ENCODE results near the gene SPRR1B. TPM values are rescaled to one million over a fixed set of nuclear protein-coding genes. Genes with fewer than 3 reads are reported as not detected.

The SPRR1B gene
- total RNA-seq, 1 experiment from 2014 or later: not detected

- no peak for DNase-seq
- H3K27ac ChIP-seq (ENCODE audit: insufficient read length, low read depth, low read length): no peak overlapping the region
These were observed 4.2 kb downstream of the SPRR1B start for GRCh38 chr1:153035211-153035610.

More at GRCh38 chr1:153035211-153035610, 4.2 kb downstream of the SPRR1B start:
- H4K5ac ChIP-seq (ENCODE audit: insufficient read length, low read depth, low read length): no peak overlapping the region
- H3K56ac ChIP-seq (ENCODE audit: insufficient read length, low read depth, low read length): no peak overlapping the region
- Mint-ChIP-seq H3K4me1 (peaks cover 6 to 7% of the 10 kb centered on the region in 2 experiments), H3K27ac (no peak overlapping the region), H3K4me3 (no peak overlapping the region), H3K9me3 (no peaks in the 10 kb centered on the region), H3K27me3 (ENCODE audit: low read depth) (no peaks in the 10 kb centered on the region), H3K36me3 (ENCODE audit: insufficient read depth in 1 of 3, low read depth in 3 of 3) (no peaks in the 10 kb centered on the region)
- H3K23me2 ChIP-seq (ENCODE audit: insufficient read length, low read depth, low read length, poor library complexity, severe bottlenecking): no peaks in the 10 kb centered on the region
- H4K20me1 ChIP-seq (ENCODE audit: control insufficient read depth, insufficient read depth, insufficient read length): no peaks in the 10 kb centered on the region
- no peaks in the 10 kb centered on the region for H3K79me2 ChIP-seq (ENCODE audit: insufficient read depth, low read length)
- H3K9ac ChIP-seq (ENCODE audit: extremely low read depth, insufficient read length, low read length): no peak overlapping the region
- H4K91ac ChIP-seq (ENCODE audit: insufficient read length, low read depth, low read length): no peak overlapping the region
- H3K27me3 ChIP-seq (ENCODE audit: insufficient read depth, low read length): no peaks in the 10 kb centered on the region
- no peaks in the 10 kb centered on the region for H3K79me1 ChIP-seq (ENCODE audit: insufficient read depth, low read depth, low read length, poor library complexity, severe bottlenecking)
- no peak overlapping the region for H2AFZ ChIP-seq (ENCODE audit: low read length)
- no peak overlapping the region for H3T11ph ChIP-seq (ENCODE audit: low read length)
- no peak overlapping the region for H3K4ac ChIP-seq (ENCODE audit: low read depth, low read length)
- no peak overlapping the region for H2BK20ac ChIP-seq (ENCODE audit: low read depth, low read length, poor library complexity, severe bottlenecking)
- H2AK5ac ChIP-seq (ENCODE audit: insufficient read length, low read length): no peak overlapping the region
- H3K4me1 ChIP-seq (ENCODE audit: insufficient read depth, low read length): peaks cover 3% of the 10 kb centered on the region; the same call in 1 of the 2 replicates
- no peak overlapping the region for H2BK120ac ChIP-seq (ENCODE audit: low read depth, low read length, poor library complexity, severe bottlenecking)
- H3K18ac ChIP-seq (ENCODE audit: insufficient read length, low read depth, low read length): no peak overlapping the region
- no peak overlapping the region for H2BK12ac ChIP-seq (ENCODE audit: insufficient read length, low read depth, low read length)
- no peak overlapping the region for H2BK5ac ChIP-seq (ENCODE audit: insufficient read length, low read length)
- no peak overlapping the region for H4K8ac ChIP-seq (replicated peaks; ENCODE audit: insufficient read length, low read depth, low read length)
- no peak for TF ChIP-seq CTCF (conservative IDR thresholded peaks at IDR 0.05)
- no peak overlapping the region for H3K4me2 ChIP-seq (ENCODE audit: insufficient read depth, insufficient read length, low read length)
- H2BK15ac ChIP-seq (ENCODE audit: low read depth, low read length): no peak overlapping the region
- H3K14ac ChIP-seq (ENCODE audit: insufficient read depth, low read length): no peak overlapping the region
- H3K23ac ChIP-seq (ENCODE audit: insufficient read length, low read depth, low read length): no peak overlapping the region
- H3K9me3 ChIP-seq (ENCODE audit: control insufficient read depth, low read depth, low read length): no peaks in the 10 kb centered on the region
- no CpG with 5 or more reads among the region's 1 CpG for WGBS (ENCODE audit: extremely low coverage, insufficient read length, low lambda C conversion rate)

Measured in H9 (cell line).